Naive thymus-derived CD4-positive, alpha-beta T cell (primary cell): ENCODE results near the gene CCR1. TPM values are rescaled to one million over a fixed set of nuclear protein-coding genes. Genes with fewer than 3 reads are reported as not detected.

Experiments
- ATAC-seq: fragments of 150-1000 bp; cut with Tn5 transposase; 2 replicates; pipeline ENCODE4 v1.10.0; 2021; ENCODE audit warnings: mild to moderate bottlenecking, moderate library complexity
- CTCF ChIA-PET: fragments of 350-600 bp; sonication (Branson Sonifier 250); formaldehyde crosslinking; loops from one replicate; lab custom pipeline; 2021; ENCODE audit warnings: antibody characterized with exemption; lab: Charles Lee
- POLR2A ChIA-PET: fragments of 350-600 bp; sonication (Branson Sonifier 250); formaldehyde crosslinking; loops from one replicate; lab custom pipeline; 2021; ENCODE audit warnings: antibody characterized with exemption, inconsistent platforms; lab: Charles Lee
- DNase-seq, 9 donors: peaks; one replicate each; pipeline versions ENCODE4 v3.0.0 to v3.0.0-alpha.2; 2020 to 2022; ENCODE audit warnings: mixed read lengths in 1 of 9
- H3K27ac ChIP-seq: one replicate; pipeline ENCODE4 v1.7.0; 2013; ENCODE audit warnings: mild to moderate bottlenecking, low read depth, low read length, moderate library complexity
- H3K27me3 ChIP-seq, 2 donors: one replicate each; pipeline ENCODE4 v1.7.0; 2013; ENCODE audit warnings: low read length in 2 of 2, mild to moderate bottlenecking in 2 of 2, moderate library complexity in 2 of 2; ENCODE audit not compliant: control insufficient read depth in 2 of 2, insufficient read depth in 2 of 2
- H3K36me3 ChIP-seq, 3 experiments: 1 replicate in 2 of 3; 2 replicates in 1 of 3; pipeline ENCODE4 v1.7.0; 2013; ENCODE audit warnings: low read length in 3 of 3, mild to moderate bottlenecking in 3 of 3, moderate library complexity in 1 of 3; ENCODE audit not compliant: insufficient read depth in 3 of 3, control insufficient read depth in 2 of 3
- H3K4me1 ChIP-seq, 2 donors: one replicate each; pipeline ENCODE4 v1.7.0; 2013; ENCODE audit warnings: low read length in 2 of 2, mild to moderate bottlenecking in 2 of 2, moderate library complexity in 1 of 2; ENCODE audit not compliant: control insufficient read depth in 2 of 2, insufficient read depth in 2 of 2
- H3K4me3 ChIP-seq: 2 replicates; pipeline ENCODE4 v1.7.0; 2013; ENCODE audit warnings: mild to moderate bottlenecking, low read length
- H3K9me3 ChIP-seq, 3 experiments: 1 replicate in 2 of 3; 2 replicates in 1 of 3; pipeline ENCODE4 v1.7.0; 2013; ENCODE audit warnings: low read length in 3 of 3; ENCODE audit not compliant: control insufficient read depth in 2 of 3
- H3K27ac Mint-ChIP-seq, 9 donors: one replicate each; pipeline ENCODE4 v1.8.0; 2020 to 2022; ENCODE audit warnings: mixed read lengths in 9 of 9, mild to moderate bottlenecking in 8 of 9, moderate library complexity in 5 of 9, inconsistent platforms in 2 of 9
- H3K27me3 Mint-ChIP-seq, 5 donors: one replicate each; pipeline ENCODE4 v1.8.0; 2021 to 2022; ENCODE audit warnings: mixed read lengths in 5 of 5, mild to moderate bottlenecking in 1 of 5
- H3K36me3 Mint-ChIP-seq, 5 donors: one replicate each; pipeline ENCODE4 v1.8.0; 2020 to 2022; ENCODE audit warnings: mixed read lengths in 5 of 5, mild to moderate bottlenecking in 3 of 5, inconsistent platforms in 1 of 5
- H3K4me1 Mint-ChIP-seq, 7 donors: one replicate each; pipeline ENCODE4 v1.8.0; 2020 to 2022; ENCODE audit warnings: mixed read lengths in 7 of 7, mild to moderate bottlenecking in 3 of 7, inconsistent platforms in 1 of 7
- H3K4me3 Mint-ChIP-seq, 10 donors: one replicate each; pipeline ENCODE4 v1.8.0; 2020 to 2022; ENCODE audit warnings: mild to moderate bottlenecking in 10 of 10, mixed read lengths in 10 of 10, moderate library complexity in 6 of 10, inconsistent platforms in 2 of 10
- H3K9me3 Mint-ChIP-seq, 11 donors: one replicate each; pipeline ENCODE4 v1.8.0; 2020 to 2022; ENCODE audit warnings: mixed read lengths in 11 of 11, mild to moderate bottlenecking in 4 of 11, inconsistent platforms in 1 of 11, moderate library complexity in 1 of 11
- intact Hi-C, 2 donors: fragments of 100-400 bp; cut with micrococcal nuclease; formaldehyde crosslinking; loops; one replicate each; pipeline ENCODE4 v1.15.1; 2023
- polyA plus RNA-seq, 2 donors: library from polyadenylated mRNA; unstranded; fragments of 300-500 nt; fragmentation: Illumina TruSeq; gene quantifications; one replicate each; pipeline ENCODE4 v1.2.3, GENCODE V29; 2021
- total RNA-seq, 6 experiments: library from RNA in 5 of 6; stranded (reverse) in 5 of 6; gene quantifications; 1 replicate in 5 of 6; 2 replicates in 1 of 6; pipeline ENCODE4 v1.2.3 and lab custom pipeline; 2021 to 2026

Gene CCR1
- total and polyA plus RNA-seq, 7 experiments from 2014 or later, result 0.08 to 27.6 (median 2.6) TPM

DNA sequence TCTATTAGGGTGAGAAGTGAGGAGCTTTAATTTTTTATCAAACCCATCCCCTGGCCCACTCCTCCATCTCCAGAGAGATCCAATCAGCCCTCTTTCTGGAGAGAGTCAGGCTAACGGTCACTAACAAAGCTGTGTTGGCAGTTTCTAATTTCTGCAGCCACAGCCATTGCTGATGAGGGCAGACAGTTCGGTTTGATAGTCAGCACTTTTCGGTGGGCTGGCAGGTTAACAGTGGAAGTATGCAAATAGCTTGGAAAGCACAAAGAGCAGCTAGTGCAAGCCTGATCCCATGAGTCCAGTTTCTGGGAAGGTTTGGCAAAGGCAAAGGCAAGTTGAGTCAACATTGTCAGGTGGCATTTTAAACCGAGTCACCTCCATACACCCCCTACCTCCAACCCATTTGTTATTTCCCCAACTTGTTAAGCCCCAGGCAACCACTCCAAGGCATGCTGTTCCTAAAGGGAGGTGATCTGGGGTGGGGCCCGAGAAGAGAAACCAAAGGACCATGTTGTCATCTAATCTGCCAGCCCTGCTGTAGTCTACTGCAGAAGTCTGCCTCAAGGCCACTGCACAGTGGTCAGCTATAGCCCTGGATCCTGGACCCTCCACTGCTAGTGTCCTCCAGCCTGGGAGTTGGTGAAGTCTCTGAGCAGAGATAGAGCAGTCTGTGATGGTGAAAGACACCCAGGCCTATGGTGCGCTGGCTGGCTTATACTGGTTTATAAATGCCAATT, 1.7 kb downstream of the CCR1 start:
- peak overlapping the region in 1 of 10 donors; percentile 72 for H3K4me3 Mint-ChIP-seq
- Histone ChIP-seq H3K4me1 (peaks cover 9 to 36% of the 10 kb centered on the region in 2 donors), H3K4me3 (no peak overlapping the region), H3K27me3 (no peaks in the 10 kb centered on the region), H3K9me3 (no peaks in the 10 kb centered on the region), H3K27ac (no peak overlapping the region), H3K36me3 (no peaks in the 10 kb centered on the region)
- H3K27ac Mint-ChIP-seq, result peak overlapping the region in 1 of 9 donors; percentile 93
- peaks cover 8 to 68% (median 24%) of the 10 kb centered on the region in 7 donors for H3K4me1 Mint-ChIP-seq
- ATAC-seq, result no peak
- H3K36me3 Mint-ChIP-seq, result peaks cover 0 to 45% (median 0%) of the 10 kb centered on the region in 5 donors
- DNase-seq, result no peak
- ChIA-PET CTCF (no interaction called here), POLR2A (interaction anchor here (0.6 kb wide), 1 partner anchor 274 kb away, joined by 3 read pairs; no protein-coding TSS in a partner anchor)
- H3K9me3 Mint-ChIP-seq, result no peaks in the 10 kb centered on the region
- H3K27me3 Mint-ChIP-seq, result peaks cover 0 to 2% (median 0%) of the 10 kb centered on the region in 5 donors
- intact Hi-C loops, result no loop called here

DNA sequence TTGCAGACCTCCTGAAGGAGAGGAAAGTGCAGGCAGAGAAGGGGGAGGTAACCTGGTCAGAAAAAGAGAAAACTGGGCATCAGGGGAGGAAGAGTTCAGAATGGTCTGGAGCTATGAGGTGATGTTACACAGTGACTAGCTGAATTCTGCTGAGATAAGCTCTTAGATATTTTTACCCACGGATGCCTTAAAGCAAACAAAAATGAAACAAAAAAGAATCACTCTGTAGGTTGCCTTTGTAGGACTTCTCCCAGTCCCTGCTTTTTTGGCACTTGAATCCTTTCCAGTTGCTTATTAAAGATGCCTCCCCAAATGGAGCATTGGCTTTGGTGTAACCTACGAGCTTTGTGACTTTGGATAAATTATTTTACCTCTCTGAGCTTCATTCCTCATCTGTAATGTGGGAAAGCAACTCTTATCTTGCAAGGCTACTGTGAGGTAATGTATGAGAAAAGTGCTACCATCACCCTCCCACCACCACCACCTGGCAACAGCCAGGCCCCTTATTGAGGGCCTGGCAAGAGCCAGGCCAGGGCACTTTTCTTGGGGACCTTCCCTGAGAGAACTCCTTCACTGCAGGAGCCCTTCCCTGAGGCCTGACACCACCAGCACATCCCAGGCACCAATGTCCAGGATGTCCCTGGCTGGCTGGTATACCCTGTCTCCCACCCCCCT, 2.7 kb downstream of the CCR1 start:
- Mint-ChIP-seq H3K9me3 (no peaks in the 10 kb centered on the region), H3K27me3 (peaks cover 0 to 4% (median 0%) of the 10 kb centered on the region in 5 donors), H3K4me3 (peak overlapping the region in 2 of 10 donors; percentile 2 to 72), H3K36me3 (peaks cover 0 to 50% (median 0%) of the 10 kb centered on the region in 5 donors), H3K4me1 (peaks cover 8 to 65% (median 24%) of the 10 kb centered on the region in 7 donors), H3K27ac (peak overlapping the region in 1 of 9 donors; percentile 93)
- no peaks in the 10 kb centered on the region for H3K27me3 ChIP-seq
- ChIA-PET CTCF (no interaction called here), POLR2A (no interaction called here)
- no peaks in the 10 kb centered on the region for H3K9me3 ChIP-seq
- H3K27ac ChIP-seq, result no peak overlapping the region
- no peak for ATAC-seq
- H3K4me3 ChIP-seq, result no peak overlapping the region
- no peaks in the 10 kb centered on the region for H3K36me3 ChIP-seq
- no peak for DNase-seq
- H3K4me1 ChIP-seq, result peaks cover 9 to 36% of the 10 kb centered on the region in 2 donors
- intact Hi-C loops, result no loop called here

DNA sequence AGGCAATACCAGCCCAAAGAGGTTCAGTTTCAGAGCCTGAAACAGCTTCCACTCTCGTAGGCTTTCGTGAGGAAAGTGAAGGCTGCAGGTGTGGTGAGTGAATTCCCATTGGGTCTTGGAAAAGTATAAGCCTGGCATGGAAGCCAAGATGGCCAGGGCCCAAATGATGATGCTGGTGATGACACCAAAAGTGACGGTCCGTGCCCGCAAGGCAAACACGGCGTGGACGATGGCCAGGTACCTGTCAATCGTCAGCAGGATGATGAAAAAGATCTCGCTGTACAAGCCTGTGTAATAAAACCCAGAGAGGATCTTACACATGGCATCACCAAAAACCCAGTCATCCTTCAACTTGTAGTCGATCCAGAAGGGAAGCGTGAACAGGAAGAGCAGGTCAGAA, 4.4 kb downstream of the CCR1 start:
- H3K36me3 ChIP-seq, result no peaks in the 10 kb centered on the region
- Mint-ChIP-seq H3K9me3 (no peaks in the 10 kb centered on the region), H3K36me3 (peaks cover 0 to 54% (median 0%) of the 10 kb centered on the region in 5 donors), H3K27me3 (peaks cover 0 to 9% (median 0%) of the 10 kb centered on the region in 5 donors), H3K4me1 (peaks cover 8 to 49% (median 15%) of the 10 kb centered on the region in 7 donors), H3K27ac (no peak overlapping the region), H3K4me3 (no peak overlapping the region)
- ChIA-PET CTCF (no interaction called here), POLR2A (no interaction called here)
- no peak overlapping the region for H3K27ac ChIP-seq
- H3K27me3 ChIP-seq, result no peaks in the 10 kb centered on the region
- DNase-seq, result no peak
- intact Hi-C loops, result no loop called here
- no peaks in the 10 kb centered on the region for H3K9me3 ChIP-seq
- ATAC-seq, result no peak
- H3K4me3 ChIP-seq, result no peak overlapping the region
- H3K4me1 ChIP-seq, result peaks cover 9 to 35% of the 10 kb centered on the region in 2 donors

DNA sequence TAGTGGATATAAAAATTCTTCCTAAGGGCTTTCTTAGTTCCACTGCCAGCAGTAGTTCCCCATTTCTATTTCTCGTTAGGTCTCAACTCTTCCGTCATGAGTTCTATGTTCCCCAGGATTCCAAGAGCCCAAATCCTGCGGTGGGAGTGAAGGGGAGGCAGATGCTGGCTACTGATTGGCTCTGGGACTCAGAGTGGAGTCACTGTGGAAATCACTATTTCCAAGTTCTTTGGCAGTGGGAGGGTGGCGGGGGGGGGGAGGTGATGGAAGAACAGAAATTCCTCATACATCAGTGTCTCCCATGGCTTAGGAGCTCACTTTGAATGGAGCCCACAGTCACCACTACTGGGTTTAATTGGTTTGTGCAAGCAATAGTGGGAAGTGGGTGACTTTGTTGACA, 5.6 kb downstream of the CCR1 start:
- no peak for ATAC-seq
- no peaks in the 10 kb centered on the region for H3K27me3 ChIP-seq
- H3K36me3 ChIP-seq, result no peaks in the 10 kb centered on the region
- H3K9me3 ChIP-seq, result peaks cover 0 to under 1% (median 0%) of the 10 kb centered on the region in 3 experiments
- peaks cover 0 to 4% (median 0%) of the 10 kb centered on the region in 11 donors for H3K9me3 Mint-ChIP-seq
- no peak for DNase-seq
- H3K27ac Mint-ChIP-seq, result no peak overlapping the region
- no peak overlapping the region for H3K4me3 ChIP-seq
- ChIA-PET POLR2A (no interaction called here), CTCF (no interaction called here)
- H3K27me3 Mint-ChIP-seq, result peaks cover 0 to 14% (median 0%) of the 10 kb centered on the region in 5 donors
- intact Hi-C loops, result no loop called here
- H3K36me3 Mint-ChIP-seq, result peaks cover 0 to 51% (median 0%) of the 10 kb centered on the region in 5 donors
- peaks cover 0 to 23% of the 10 kb centered on the region in 2 donors for H3K4me1 ChIP-seq
- peaks cover 0 to 38% (median 4%) of the 10 kb centered on the region in 7 donors for H3K4me1 Mint-ChIP-seq
- H3K4me3 Mint-ChIP-seq, result no peak overlapping the region
- H3K27ac ChIP-seq, result no peak overlapping the region

DNA sequence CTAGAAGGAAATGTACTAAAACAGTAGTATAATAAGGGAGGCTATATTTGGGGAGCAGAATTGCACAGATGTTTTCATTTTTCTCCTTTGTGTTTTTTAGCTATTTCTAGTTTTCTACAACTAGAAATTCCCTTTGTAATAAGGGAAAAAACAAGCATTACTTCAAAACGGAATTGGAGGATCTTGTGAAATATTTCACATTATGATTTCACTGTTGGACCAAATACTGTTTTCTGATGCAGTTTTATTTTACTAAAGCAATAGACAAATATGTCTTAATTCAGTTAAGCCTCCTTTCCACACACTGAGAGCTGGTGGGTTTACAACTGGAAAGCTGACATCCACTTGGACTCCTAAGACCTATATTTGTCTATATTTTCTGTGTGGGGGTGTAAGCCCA, 7.3 kb downstream of the CCR1 start:
- no peak overlapping the region for H3K27ac Mint-ChIP-seq
- intact Hi-C loops, result no loop called here
- no peaks in the 10 kb centered on the region for H3K36me3 ChIP-seq
- H3K4me1 ChIP-seq, result peaks cover 0 to 11% of the 10 kb centered on the region in 2 donors
- ChIA-PET POLR2A (no interaction called here), CTCF (interaction anchor here (0.6 kb wide), 1 partner anchor 115 kb away, joined by 3 read pairs; no protein-coding TSS in a partner anchor)
- no peak overlapping the region for H3K27ac ChIP-seq
- H3K4me3 Mint-ChIP-seq, result no peak overlapping the region
- H3K27me3 Mint-ChIP-seq, result peaks cover 0 to 13% (median 0%) of the 10 kb centered on the region in 5 donors
- no peak overlapping the region for H3K4me3 ChIP-seq
- no peak for ATAC-seq
- no peaks in the 10 kb centered on the region for H3K27me3 ChIP-seq
- peaks cover 0 to 43% (median 0%) of the 10 kb centered on the region in 5 donors for H3K36me3 Mint-ChIP-seq
- peaks cover 0 to 3% (median 0%) of the 10 kb centered on the region in 3 experiments for H3K9me3 ChIP-seq
- H3K4me1 Mint-ChIP-seq, result peaks cover 0 to 20% (median 0%) of the 10 kb centered on the region in 7 donors
- H3K9me3 Mint-ChIP-seq, result peaks cover 0 to 6% (median 1%) of the 10 kb centered on the region in 11 donors
- DNase-seq, result no peak

DNA sequence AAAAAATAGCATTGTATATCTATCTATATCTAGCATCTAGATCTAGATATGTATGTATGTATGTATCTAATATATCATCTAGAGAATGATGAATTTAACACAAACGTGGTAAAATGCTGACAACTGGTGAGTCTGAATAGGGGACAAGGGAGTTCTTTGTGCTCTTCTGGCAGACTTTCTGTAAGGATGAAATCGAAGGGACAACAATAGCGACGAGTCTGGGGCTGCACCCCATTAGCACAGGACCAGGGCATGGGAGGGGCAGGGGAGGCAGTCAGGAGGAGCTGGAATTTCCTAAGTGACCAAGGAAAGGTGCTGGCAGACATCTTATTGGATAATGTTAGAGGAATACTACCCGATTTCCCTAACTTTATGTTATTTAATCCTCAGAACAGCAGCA, 7.9 kb downstream of the CCR1 start:
- DNase-seq (no peak), ATAC-seq (no peak)
- no peaks in the 10 kb centered on the region for H3K36me3 ChIP-seq
- intact Hi-C loops, result no loop called here
- Mint-ChIP-seq H3K4me3 (no peak overlapping the region), H3K27me3 (peaks cover 0 to 13% (median 0%) of the 10 kb centered on the region in 5 donors), H3K9me3 (peaks cover 0 to 8% (median 3%) of the 10 kb centered on the region in 11 donors), H3K4me1 (peaks cover 0 to 15% (median 0%) of the 10 kb centered on the region in 7 donors), H3K27ac (no peak overlapping the region), H3K36me3 (peaks cover 0 to 44% (median 0%) of the 10 kb centered on the region in 5 donors)
- ChIA-PET POLR2A (no interaction called here), CTCF (no interaction called here)
- H3K4me3 ChIP-seq, result no peak overlapping the region
- H3K27me3 ChIP-seq, result no peaks in the 10 kb centered on the region
- peaks cover 0 to 6% of the 10 kb centered on the region in 2 donors for H3K4me1 ChIP-seq
- H3K9me3 ChIP-seq, result peaks cover 0 to 3% (median 0%) of the 10 kb centered on the region in 3 experiments
- H3K27ac ChIP-seq, result no peak overlapping the region
